Pancreas (tissue), 10 donors: ENCODE measurements around the gene PROSER2. TPM values are rescaled to one million over a fixed set of nuclear protein-coding genes. Genes with fewer than 3 reads are reported as not detected.

Experiments used
- ATAC-seq, 4 donors: fragments of 200-7000 bp; cut with Tn5 transposase; one replicate each; pipeline versions ENCODE4 v1.8.0 to v1.9.1; 2020; ENCODE audit warnings: mild to moderate bottlenecking in 4 of 4, moderate library complexity in 4 of 4
- DNase-seq, 6 donors: peaks; one replicate each; pipeline ENCODE4 v3.0.0-alpha.2; 2020
- FAIRE-seq: peaks from 2 replicates; lab custom pipeline; 2012; peaks lifted over from hg19 to GRCh38; lab: Jason Lieb, UNC
- H3K27ac ChIP-seq, 4 donors: fragments of 200-600 bp; sonication (generic); 1 replicate in 3 of 4; 2 replicates in 1 of 4; pipeline versions ENCODE4 v1.5.0 to v1.8.0; 2020
- H3K27me3 ChIP-seq, 4 donors: fragments of 200-600 bp; one replicate each; pipeline ENCODE4 v1.8.0; 2021
- H3K36me3 ChIP-seq, 3 donors: fragments of 200-600 bp; sonication (generic) in 1 of 3; one replicate each; pipeline versions ENCODE4 v1.5.0 to v1.8.0; 2020 to 2021
- H3K4me1 ChIP-seq, 3 donors: fragments of 200-600 bp; one replicate each; pipeline ENCODE4 v1.8.0; 2021
- H3K4me3 ChIP-seq, 4 donors: fragments of 200-600 bp; sonication (generic) in 2 of 4; one replicate each; pipeline versions ENCODE4 v1.5.0 to v1.8.0; 2020 to 2021
- H3K9me3 ChIP-seq, 4 donors: fragments of 200-600 bp; one replicate each; pipeline ENCODE4 v1.8.0; 2021
- CTCF ChIP-seq, 4 donors: fragments of 200-600 bp; sonication (generic) in 3 of 4; IDR thresholded peaks; one replicate each; pipeline versions ENCODE4 v1.5.0 to v1.8.0; 2021; ENCODE audit warnings: antibody characterized with exemption in 4 of 4
- WGBS, 2 donors: extraction: QIAGEN DNeasy Blood & Tissue Kit; methylation state at CpG; one replicate each; pipeline ENCODE4 v1.1.7; 2013; 5-methylcytosine and 5-hydroxymethylcytosine counted together
- intact Hi-C, 3 donors: fragments of 100-400 bp; cut with DNase I; formaldehyde crosslinking; loops; one replicate each; pipeline versions ENCODE4 v1.11.1 to v1.14.2; 2022
- polyA plus RNA-seq, 2 donors: library from polyadenylated mRNA; stranded (reverse); fragments of 200-250 nt; gene quantifications; one replicate each; pipeline ENCODE4 v1.2.3, GENCODE V29; 2013
- total RNA-seq, 6 donors: library from RNA; stranded (reverse); fragmentation: NEBNext Ultra II Directional in 4 of 6; extraction: Animal tissue kit (Norgen Biotek cat#: 25700) in 4 of 6; gene quantifications; one replicate each; pipeline versions ENCODE4 v1.2.1 to v1.2.4, GENCODE V29; 2021 to 2023
- donor health status: healthy with polysubstance abuse.
- donor health status: DM: no; HTN: no; CAD: no; lungs with moderate emphysema.
- donor health status: DM: no; HTN: no; CAD: no.
- donor health status: control.
- donor health status: control.
- donor health status: Bipolar disorder and iron deficiency.
- donor health status: DM: yes; HTN: yes; CAD: no.
- donor health status: DM: no; HTN: no; CAD: no.
- donor health status: DM: no; HTN: no; CAD: no.
- donor health status: DM: yes; HTN: yes; CAD: no.

The PROSER2 gene
- total and polyA plus RNA-seq, 8 donors, result 5.7 to 21.2 (median 11.0) TPM

- Histone ChIP-seq H3K27ac (no peak overlapping the region), H3K36me3 (no peaks in the 10 kb centered on the region), H3K4me3 (no peak overlapping the region), H3K27me3 (no peaks in the 10 kb centered on the region), H3K4me1 (no peaks in the 10 kb centered on the region), H3K9me3 (no peaks in the 10 kb centered on the region)
- no peak for FAIRE-seq
- 91 to 93% methylated on average over 22 of the region's 22 CpGs for WGBS, 2 donors
- intact Hi-C loops, result no loop called here
- ATAC-seq, result no peak
- DNase-seq, result no peak
- no peak for TF ChIP-seq CTCF (IDR thresholded peaks at IDR 0.05)
These were observed 68.8 kb downstream of the PROSER2 start for GRCh38 chr10:11891776-11892486.

GRCh38 chr10:11893749-11894278 is 70.7 kb downstream of the PROSER2 start:
- 83 to 85% methylated on average over 19 to 22 of the region's 22 CpGs for WGBS, 2 donors
- no peaks in the 10 kb centered on the region for H3K4me1 ChIP-seq
- H3K27ac ChIP-seq, result no peak overlapping the region
- H3K27me3 ChIP-seq, result no peaks in the 10 kb centered on the region
- FAIRE-seq (no peak), DNase-seq (no peak), ATAC-seq (no peak)
- intact Hi-C loops, result no loop called here
- no peaks in the 10 kb centered on the region for H3K9me3 ChIP-seq
- H3K36me3 ChIP-seq, result no peaks in the 10 kb centered on the region
- TF ChIP-seq CTCF (IDR thresholded peaks at IDR 0.05), result no peak
- no peak overlapping the region for H3K4me3 ChIP-seq

GRCh38 chr10:11894381-11895107 is 71.4 kb downstream of the PROSER2 start:
- intact Hi-C loops, result no loop called here
- WGBS, 2 donors, result 90 to 92% methylated on average over 41 to 47 of the region's 47 CpGs
- Histone ChIP-seq H3K4me3 (no peak overlapping the region), H3K36me3 (no peaks in the 10 kb centered on the region), H3K9me3 (no peaks in the 10 kb centered on the region), H3K27ac (no peak overlapping the region), H3K27me3 (no peaks in the 10 kb centered on the region), H3K4me1 (no peaks in the 10 kb centered on the region)
- FAIRE-seq (no peak), ATAC-seq (no peak), DNase-seq (no peak)
- TF ChIP-seq CTCF (IDR thresholded peaks at IDR 0.05), result no peak

GRCh38 chr10:11895108-11895466 is 71.9 kb downstream of the PROSER2 start:
- Histone ChIP-seq H3K27ac (no peak overlapping the region), H3K9me3 (no peaks in the 10 kb centered on the region), H3K27me3 (no peaks in the 10 kb centered on the region), H3K4me3 (no peak overlapping the region), H3K36me3 (no peaks in the 10 kb centered on the region), H3K4me1 (no peaks in the 10 kb centered on the region)
- WGBS, 2 donors, result 92 to 95% methylated on average over 11 of the region's 11 CpGs
- no peak for TF ChIP-seq CTCF (IDR thresholded peaks at IDR 0.05)
- no peak for FAIRE-seq
- intact Hi-C loops, result no loop called here
- no peak for ATAC-seq
- DNase-seq, result no peak

GRCh38 chr10:11895598-11895997 is 72.4 kb downstream of the PROSER2 start:
- 84 to 88% methylated on average over 5 of the region's 5 CpGs for WGBS, 2 donors
- H3K27ac ChIP-seq, result no peak overlapping the region
- no peak for DNase-seq
- no peaks in the 10 kb centered on the region for H3K4me1 ChIP-seq
- H3K9me3 ChIP-seq, result no peaks in the 10 kb centered on the region
- TF ChIP-seq CTCF (IDR thresholded peaks at IDR 0.05), result no peak
- intact Hi-C loops, result no loop called here
- no peaks in the 10 kb centered on the region for H3K27me3 ChIP-seq
- H3K36me3 ChIP-seq, result no peaks in the 10 kb centered on the region
- ATAC-seq, result no peak
- no peak overlapping the region for H3K4me3 ChIP-seq
- no peak for FAIRE-seq
